CD4-positive, alpha-beta T cell treated with Interleukin-17A for 4 hours (primary cell): ENCODE data around the gene FAM20A.

ENCODE experiments used
- DNase-seq: peaks from one replicate; pipeline ENCODE4 v3.0.0-alpha.2; 2020; ENCODE audit warnings: mixed read lengths

The FAM20A gene

GRCh38 chr17:68608515-68609130 is 7.5 kb upstream of the FAM20A start:
- no peak for DNase-seq

- DNase-seq, result no peak
Observed at GRCh38 chr17:68606451-68607307, 5.5 kb upstream of the FAM20A start.

- DNase-seq, result no peak
Observed at GRCh38 chr17:68605914-68606313, 4.7 kb upstream of the FAM20A start.

- DNase-seq, result no peak
Observed at GRCh38 chr17:68603656-68604055, 2.5 kb upstream of the FAM20A start.

- no peak for DNase-seq
Observed at GRCh38 chr17:68603027-68603426, 1.9 kb upstream of the FAM20A start.

GRCh38 chr17:68602289-68602688 is 1.1 kb upstream of the FAM20A start:
- DNase-seq, result no peak

- no peak for DNase-seq
Observed at GRCh38 chr17:68601565-68602288, 560 bp upstream of the FAM20A start.

GRCh38 chr17:68600067-68600930 is 868 bp downstream of the FAM20A start:
- no peak for DNase-seq

GRCh38 chr17:68599552-68600066 is 1.6 kb downstream of the FAM20A start:
- no peak for DNase-seq

- DNase-seq, result no peak
Observed at GRCh38 chr17:68599091-68599490, 2.1 kb downstream of the FAM20A start.

GRCh38 chr17:68598545-68598961 is 2.6 kb downstream of the FAM20A start:
- no peak for DNase-seq

GRCh38 chr17:68598074-68598473 is 3.1 kb downstream of the FAM20A start:
- DNase-seq, result no peak

- no peak for DNase-seq
Observed at GRCh38 chr17:68596411-68596945, 4.7 kb downstream of the FAM20A start.

- no peak for DNase-seq
Observed at GRCh38 chr17:68595986-68596385, 5.2 kb downstream of the FAM20A start.

- DNase-seq, result no peak
Observed at GRCh38 chr17:68595496-68595895, 5.7 kb downstream of the FAM20A start.

GRCh38 chr17:68594552-68594951 is 6.6 kb downstream of the FAM20A start:
- no peak for DNase-seq

GRCh38 chr17:68592682-68593641 is 8.2 kb downstream of the FAM20A start:
- no peak for DNase-seq

GRCh38 chr17:68592009-68592408 is 9.2 kb downstream of the FAM20A start:
- DNase-seq, result no peak

- no peak for DNase-seq
Observed at GRCh38 chr17:68591583-68591982, 9.6 kb downstream of the FAM20A start.

- no peak for DNase-seq
Observed at GRCh38 chr17:68589086-68589485, 12.1 kb downstream of the FAM20A start.

- DNase-seq, result no peak
Observed at GRCh38 chr17:68588362-68588761, 12.8 kb downstream of the FAM20A start.
